Measurements from ENCODE around the gene ACTR2.
A peak's percentile ranks its signal among the peaks of the same experiment; 100 is the strongest.
"Not testable (repeated sequence)": the region's sequence is repeated elsewhere in the genome, so short reads cannot be mapped to it uniquely, and the experiment has no call there.

The ACTR2 gene

GRCh38 chr2:65300134-65300760 lies 72.6 kb downstream of the ACTR2 start:
- peak overlapping the region; percentile 79 for H3K4me2 ChIP-seq (ENCODE audit: low read length)
- H3K4me1 ChIP-seq (ENCODE audit: control insufficient read depth, insufficient read depth, low read length) = peaks cover 36% of the 10 kb centered on the region
- H3K27me3 ChIP-seq (ENCODE audit: control insufficient read depth, insufficient read depth, low read length) = no peaks in the 10 kb centered on the region
- H3K9ac ChIP-seq (ENCODE audit: low read depth, low read length) = peak overlapping the region; percentile 64
- H3K36me3 ChIP-seq (ENCODE audit: insufficient read depth, low read length) = no peaks in the 10 kb centered on the region
- H3K4me3 ChIP-seq (ENCODE audit: low read length) = peak overlapping the region; percentile 25
- no peaks in the 10 kb centered on the region for H3K9me3 ChIP-seq (replicated peaks; ENCODE audit: low read length)

GRCh38 chr2:65300761-65301711 lies 73.4 kb downstream of the ACTR2 start:
- H3K36me3 ChIP-seq (ENCODE audit: insufficient read depth, low read length) = peaks cover 3% of the 10 kb centered on the region
- peak overlapping the region; percentile 70 for H3K9ac ChIP-seq (ENCODE audit: low read depth, low read length)
- H3K4me2 ChIP-seq (ENCODE audit: low read length) = peak overlapping the region; percentile 79
- no peaks in the 10 kb centered on the region for H3K9me3 ChIP-seq (replicated peaks; ENCODE audit: low read length)
- H3K4me3 ChIP-seq (ENCODE audit: low read length) = peak overlapping the region; percentile 29
- H3K27me3 ChIP-seq (ENCODE audit: control insufficient read depth, insufficient read depth, low read length) = no peaks in the 10 kb centered on the region
- H3K4me1 ChIP-seq (ENCODE audit: control insufficient read depth, insufficient read depth, low read length) = peaks cover 36% of the 10 kb centered on the region

GRCh38 chr2:65305934-65306333 lies 78.3 kb downstream of the ACTR2 start:
- Histone ChIP-seq H3K36me3 (ENCODE audit: insufficient read depth, low read length) (peaks cover 21% of the 10 kb centered on the region), H3K27me3 (ENCODE audit: control insufficient read depth, insufficient read depth, low read length) (no peaks in the 10 kb centered on the region), H3K4me1 (ENCODE audit: control insufficient read depth, insufficient read depth, low read length) (peaks cover 20% of the 10 kb centered on the region), H3K9ac (ENCODE audit: low read depth, low read length) (no peak overlapping the region), H3K4me3 (ENCODE audit: low read length) (no peak overlapping the region), H3K4me2 (ENCODE audit: low read length) (no peak overlapping the region), H3K9me3 (replicated peaks; ENCODE audit: low read length) (no peaks in the 10 kb centered on the region)

GRCh38 chr2:65309699-65310098 lies 82.1 kb downstream of the ACTR2 start:
- Histone ChIP-seq H3K4me2 (ENCODE audit: low read length) (no peak overlapping the region), H3K4me3 (ENCODE audit: low read length) (no peak overlapping the region), H3K4me1 (ENCODE audit: control insufficient read depth, insufficient read depth, low read length) (peaks cover 3% of the 10 kb centered on the region), H3K9me3 (replicated peaks; ENCODE audit: low read length) (no peaks in the 10 kb centered on the region), H3K9ac (ENCODE audit: low read depth, low read length) (no peak overlapping the region), H3K36me3 (ENCODE audit: insufficient read depth, low read length) (peaks cover 57% of the 10 kb centered on the region), H3K27me3 (ENCODE audit: control insufficient read depth, insufficient read depth, low read length) (no peaks in the 10 kb centered on the region)

- Histone ChIP-seq H3K9ac (ENCODE audit: low read depth, low read length) (no peak overlapping the region), H3K4me3 (ENCODE audit: low read length) (no peak overlapping the region), H3K27me3 (ENCODE audit: control insufficient read depth, insufficient read depth, low read length) (no peaks in the 10 kb centered on the region), H3K9me3 (replicated peaks; ENCODE audit: low read length) (no peaks in the 10 kb centered on the region), H3K36me3 (ENCODE audit: insufficient read depth, low read length) (peaks cover 59% of the 10 kb centered on the region), H3K4me2 (ENCODE audit: low read length) (no peak overlapping the region), H3K4me1 (ENCODE audit: control insufficient read depth, insufficient read depth, low read length) (peaks cover 3% of the 10 kb centered on the region)
These were observed 83.4 kb downstream of the ACTR2 start for GRCh38 chr2:65311049-65311448.

GRCh38 chr2:65311596-65311995 lies 84.0 kb downstream of the ACTR2 start:
- H3K9me3 ChIP-seq (replicated peaks; ENCODE audit: low read length) = no peaks in the 10 kb centered on the region
- H3K4me1 ChIP-seq (ENCODE audit: control insufficient read depth, insufficient read depth, low read length) = peaks cover 3% of the 10 kb centered on the region
- no peak overlapping the region for H3K4me2 ChIP-seq (ENCODE audit: low read length)
- H3K36me3 ChIP-seq (ENCODE audit: insufficient read depth, low read length) = peaks cover 60% of the 10 kb centered on the region
- no peaks in the 10 kb centered on the region for H3K27me3 ChIP-seq (ENCODE audit: control insufficient read depth, insufficient read depth, low read length)
- no peak overlapping the region for H3K4me3 ChIP-seq (ENCODE audit: low read length)
- no peak overlapping the region for H3K9ac ChIP-seq (ENCODE audit: low read depth, low read length)

- no peaks in the 10 kb centered on the region for H3K9me3 ChIP-seq (replicated peaks; ENCODE audit: low read length)
- H3K4me2 ChIP-seq (ENCODE audit: low read length) = no peak overlapping the region
- peaks cover 3% of the 10 kb centered on the region for H3K4me1 ChIP-seq (ENCODE audit: control insufficient read depth, insufficient read depth, low read length)
- no peak overlapping the region for H3K9ac ChIP-seq (ENCODE audit: low read depth, low read length)
- no peak overlapping the region for H3K4me3 ChIP-seq (ENCODE audit: low read length)
- no peaks in the 10 kb centered on the region for H3K27me3 ChIP-seq (ENCODE audit: control insufficient read depth, insufficient read depth, low read length)
- H3K36me3 ChIP-seq (ENCODE audit: insufficient read depth, low read length) = peaks cover 54% of the 10 kb centered on the region
These were observed 85.7 kb downstream of the ACTR2 start for GRCh38 chr2:65313126-65313953.

GRCh38 chr2:65313954-65314256 lies 86.3 kb downstream of the ACTR2 start:
- peaks cover 3% of the 10 kb centered on the region for H3K4me1 ChIP-seq (ENCODE audit: control insufficient read depth, insufficient read depth, low read length)
- H3K27me3 ChIP-seq (ENCODE audit: control insufficient read depth, insufficient read depth, low read length) = no peaks in the 10 kb centered on the region
- H3K9me3 ChIP-seq (replicated peaks; ENCODE audit: low read length) = no peaks in the 10 kb centered on the region
- H3K4me2 ChIP-seq (ENCODE audit: low read length) = no peak overlapping the region
- H3K9ac ChIP-seq (ENCODE audit: low read depth, low read length) = no peak overlapping the region
- no peak overlapping the region for H3K4me3 ChIP-seq (ENCODE audit: low read length)
- H3K36me3 ChIP-seq (ENCODE audit: insufficient read depth, low read length) = peaks cover 52% of the 10 kb centered on the region

GRCh38 chr2:65314801-65315441 lies 87.3 kb downstream of the ACTR2 start:
- Histone ChIP-seq H3K36me3 (ENCODE audit: insufficient read depth, low read length) (peaks cover 48% of the 10 kb centered on the region), H3K4me1 (ENCODE audit: control insufficient read depth, insufficient read depth, low read length) (peaks cover 10% of the 10 kb centered on the region), H3K27me3 (ENCODE audit: control insufficient read depth, insufficient read depth, low read length) (no peaks in the 10 kb centered on the region), H3K4me2 (ENCODE audit: low read length) (no peak overlapping the region), H3K9me3 (replicated peaks; ENCODE audit: low read length) (no peaks in the 10 kb centered on the region), H3K4me3 (ENCODE audit: low read length) (no peak overlapping the region), H3K9ac (ENCODE audit: low read depth, low read length) (no peak overlapping the region)

- Histone ChIP-seq H3K4me1 (ENCODE audit: control insufficient read depth, insufficient read depth, low read length) (peaks cover 19% of the 10 kb centered on the region), H3K9me3 (replicated peaks; ENCODE audit: low read length) (no peaks in the 10 kb centered on the region), H3K27me3 (ENCODE audit: control insufficient read depth, insufficient read depth, low read length) (no peaks in the 10 kb centered on the region), H3K4me3 (ENCODE audit: low read length) (no peak overlapping the region), H3K4me2 (ENCODE audit: low read length) (no peak overlapping the region), H3K36me3 (ENCODE audit: insufficient read depth, low read length) (peaks cover 44% of the 10 kb centered on the region), H3K9ac (ENCODE audit: low read depth, low read length) (no peak overlapping the region)
These were observed 88.4 kb downstream of the ACTR2 start for GRCh38 chr2:65316072-65316471.

- H3K9ac ChIP-seq (ENCODE audit: low read depth, low read length); H3K4me2 ChIP-seq (ENCODE audit: low read length); H3K9me3 ChIP-seq (replicated peaks; ENCODE audit: low read length); H3K4me3 ChIP-seq (ENCODE audit: low read length); H3K27me3 ChIP-seq (ENCODE audit: control insufficient read depth, insufficient read depth, low read length): not testable (repeated sequence)
- H3K36me3 ChIP-seq (ENCODE audit: insufficient read depth, low read length) = peaks cover 32% of the 10 kb centered on the region
- peaks cover 20% of the 10 kb centered on the region for H3K4me1 ChIP-seq (ENCODE audit: control insufficient read depth, insufficient read depth, low read length)
These were observed 89.7 kb downstream of the ACTR2 start for GRCh38 chr2:65317351-65317750.
